GM18907 (cell line): Measurements from ENCODE around the gene FAM131B.
A peak's percentile ranks its signal among the peaks of the same experiment; 100 is the strongest.

Source experiments
- ATAC-seq: cut with Tn5 transposase; IDR thresholded peaks from one replicate; pipeline ENCODE4 v1.9.1; 2021; ENCODE audit warnings: mild to moderate bottlenecking, moderate library complexity; ENCODE audit not compliant: unreplicated experiment

Gene FAM131B

DNA sequence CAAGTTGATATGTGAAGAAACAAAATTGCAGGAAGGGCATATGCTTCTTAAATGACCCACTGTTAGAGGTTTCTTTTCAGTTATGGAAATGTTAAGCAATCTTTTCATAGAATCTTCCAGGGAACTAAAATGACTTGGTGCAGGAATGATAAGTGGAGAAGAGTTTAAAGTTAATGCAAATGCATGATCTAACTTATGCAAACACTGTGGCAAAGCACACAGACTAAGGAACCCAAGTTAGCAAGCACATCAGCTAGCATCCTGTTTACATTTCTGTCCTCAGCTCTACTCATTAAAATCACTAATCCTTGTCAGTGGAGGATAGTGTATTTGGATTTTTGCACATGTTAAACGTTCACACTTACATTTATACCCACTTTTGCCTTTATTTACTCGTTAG is 37.3 kb downstream of the FAM131B start:
- ATAC-seq = peak; percentile 68

DNA sequence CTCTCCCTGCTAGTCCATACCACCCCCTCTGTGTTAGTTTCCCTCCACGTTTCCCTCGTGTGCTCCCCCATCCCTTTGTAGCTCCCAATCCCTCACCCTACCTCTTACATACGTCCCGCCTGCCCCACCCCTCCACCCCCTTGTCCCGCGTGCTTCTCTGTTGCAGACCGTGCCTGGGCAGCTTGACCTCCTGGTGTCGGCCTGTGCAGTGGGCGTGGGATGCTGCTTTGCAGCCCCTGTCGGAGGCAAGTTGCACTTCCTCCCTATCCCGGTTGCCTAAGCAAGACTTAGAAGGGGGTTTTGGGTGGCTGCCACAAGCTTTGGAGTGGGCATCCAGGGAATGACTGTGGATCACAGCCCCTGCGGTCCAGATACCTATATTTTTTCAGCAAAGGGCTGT is 38.9 kb downstream of the FAM131B start:
- ATAC-seq = no peak

DNA sequence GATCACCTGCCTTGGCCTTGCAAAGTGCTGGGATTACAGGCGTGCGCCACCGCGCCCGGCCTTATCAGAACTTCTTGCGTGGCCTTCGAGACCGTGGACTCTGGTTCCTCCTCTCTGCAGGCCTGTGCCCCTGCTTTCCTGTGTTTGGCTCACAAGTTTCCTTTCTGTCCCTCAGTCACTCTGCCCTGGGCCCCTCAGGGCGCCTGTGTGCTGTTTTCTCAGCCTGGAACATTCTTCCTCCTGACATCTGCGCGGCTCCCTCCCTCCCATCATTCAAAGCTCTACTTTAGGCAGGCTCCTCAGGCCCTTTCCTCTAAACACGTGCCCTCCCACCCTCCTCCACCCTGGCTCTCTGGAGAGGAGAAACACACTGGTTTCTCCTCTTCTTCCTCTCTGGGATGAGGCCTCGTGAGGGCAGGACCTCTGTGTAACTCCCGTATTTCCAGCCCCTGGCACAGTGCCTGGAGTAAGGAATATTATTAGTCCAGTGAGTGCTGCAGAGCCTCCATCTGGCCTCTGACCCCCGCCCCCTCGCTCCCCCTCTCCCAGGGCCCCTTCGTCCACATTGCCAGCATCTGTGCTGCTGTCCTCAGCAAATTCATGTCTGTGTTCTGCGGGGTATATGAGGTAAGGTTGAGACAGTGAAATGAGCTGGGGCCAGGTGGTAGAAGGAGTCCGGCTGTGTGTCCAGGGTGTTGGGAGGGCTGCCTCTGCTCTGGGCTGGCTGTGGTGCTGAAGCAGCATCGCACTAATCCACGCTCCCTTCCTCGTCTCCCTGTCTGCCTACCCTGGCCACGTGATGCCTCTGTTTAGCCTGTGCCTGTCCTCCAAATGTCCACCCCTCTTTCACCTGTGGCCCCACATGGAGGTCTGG is 39.5 kb downstream of the FAM131B start:
- no peak for ATAC-seq

DNA sequence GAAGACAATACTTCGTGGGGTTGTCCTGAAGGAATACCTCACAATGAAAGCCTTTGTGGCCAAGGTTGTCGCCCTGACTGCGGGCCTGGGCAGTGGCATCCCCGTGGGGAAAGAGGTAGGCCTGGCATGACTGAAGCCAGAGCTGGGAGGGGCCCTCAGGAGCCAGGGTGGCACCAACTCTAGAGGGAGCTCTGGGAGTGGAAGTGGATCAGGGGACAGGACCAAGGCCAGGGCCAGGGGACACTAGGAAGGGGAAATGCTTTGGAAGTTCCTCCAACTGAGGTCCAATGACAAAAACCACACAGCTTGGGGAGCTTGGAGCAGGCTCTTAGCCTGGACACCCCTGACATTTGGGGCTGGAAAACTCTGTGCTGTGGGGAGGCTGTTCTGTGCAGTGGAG is 40.8 kb downstream of the FAM131B start:
- ATAC-seq = no peak

DNA sequence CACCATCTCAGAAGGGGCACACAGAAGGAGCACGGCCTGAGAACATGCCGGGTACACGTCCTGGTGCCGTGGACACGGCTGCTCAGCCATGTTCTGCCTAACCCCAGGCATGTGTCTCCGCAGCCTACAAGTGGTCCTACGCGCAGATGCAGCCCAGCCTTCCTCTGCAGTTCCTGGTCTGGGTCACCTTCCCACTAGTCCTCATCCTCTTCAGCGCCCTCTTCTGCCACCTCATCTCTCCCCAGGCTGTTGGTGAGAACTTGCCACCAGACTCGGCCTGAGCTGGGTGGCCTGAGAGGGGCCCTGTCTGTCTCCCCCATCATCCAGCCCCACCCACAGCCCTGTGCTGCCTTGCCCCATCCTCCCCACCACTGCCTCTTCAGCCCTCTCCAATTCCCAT is 41.3 kb downstream of the FAM131B start:
- no peak for ATAC-seq

DNA sequence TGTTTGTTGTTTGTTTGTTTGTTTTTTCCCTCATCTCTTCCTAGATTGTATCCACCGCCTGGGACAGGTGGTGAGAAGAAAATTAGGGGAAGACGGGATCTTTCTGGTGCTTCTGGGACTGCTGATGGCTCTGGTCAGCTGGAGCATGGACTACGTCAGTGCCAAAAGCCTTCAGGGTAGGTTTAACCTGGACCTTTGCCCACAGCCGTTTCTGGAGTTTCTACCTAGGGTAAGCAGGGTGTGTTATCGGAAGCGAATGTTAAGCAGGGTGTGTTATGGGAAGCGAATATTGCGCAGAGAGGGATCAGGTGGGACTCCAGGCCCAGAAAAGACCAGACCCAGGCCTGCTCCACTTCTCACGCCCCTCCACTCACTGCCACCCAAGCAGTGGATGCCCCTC is 41.9 kb downstream of the FAM131B start:
- ATAC-seq = no peak

DNA sequence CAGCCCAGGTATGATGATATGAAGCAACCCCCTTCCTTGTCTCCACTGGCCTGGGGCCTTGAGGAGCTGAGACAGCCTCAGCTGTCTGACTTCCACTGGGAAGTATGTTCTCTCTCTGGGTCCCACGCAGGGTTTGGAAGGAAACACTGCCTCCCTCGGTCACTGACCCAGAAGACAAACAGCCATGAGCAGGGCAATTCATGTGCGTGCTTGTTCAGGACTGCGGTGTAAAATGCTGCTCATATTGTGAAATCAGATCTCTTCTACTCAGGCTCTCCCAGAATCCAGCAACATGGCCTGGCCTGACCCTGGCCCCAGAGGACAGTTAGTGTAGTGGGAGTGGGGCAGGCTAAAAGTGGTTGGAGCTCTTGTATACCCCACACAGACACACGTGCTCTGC is 43.9 kb downstream of the FAM131B start:
- ATAC-seq = no peak

DNA sequence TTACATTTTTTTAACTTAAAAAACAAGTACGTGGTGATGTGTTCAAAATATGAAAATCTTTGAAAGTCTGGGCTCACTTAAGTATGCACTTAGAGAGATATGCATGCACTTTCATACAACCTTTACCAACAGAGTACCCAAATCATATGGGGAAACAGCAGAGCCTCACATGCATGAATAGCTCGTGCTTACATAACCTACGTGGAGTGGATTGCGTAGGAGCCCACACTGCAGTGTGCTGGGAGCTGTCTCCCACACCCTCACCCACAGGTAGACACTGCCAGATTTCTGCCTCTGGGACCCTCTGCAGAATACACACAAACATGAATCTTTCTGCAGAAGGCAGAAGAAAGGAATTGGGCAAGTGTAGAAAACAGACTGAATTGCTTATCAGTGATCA is 46.0 kb downstream of the FAM131B start:
- no peak for ATAC-seq

DNA sequence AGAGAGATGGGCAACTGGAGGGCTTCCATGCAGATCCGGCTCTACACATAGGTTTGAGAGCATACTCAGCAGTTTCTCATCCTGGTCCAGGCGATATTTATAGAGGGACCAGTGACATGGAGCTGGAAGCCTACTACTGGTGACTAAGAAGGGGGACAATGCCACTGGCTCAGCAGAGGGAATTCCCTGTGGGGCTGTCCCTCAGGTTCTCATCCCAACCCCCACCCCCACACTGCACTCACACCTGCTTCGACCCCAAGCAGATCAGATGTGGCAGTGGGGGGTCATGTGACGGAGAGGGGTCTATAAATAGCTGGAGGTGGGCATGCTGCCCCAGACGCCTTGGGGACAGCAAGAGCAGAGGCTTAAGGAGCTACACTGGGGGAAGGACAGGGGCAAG is 46.7 kb downstream of the FAM131B start, which contains the start of gene CLCN1:
CLCN1 (plus strand) TSS at position 336 of the 400 bp plus-strand sequence. CDS start 102 bp downstream, outside the sequence.
- no peak for ATAC-seq

DNA sequence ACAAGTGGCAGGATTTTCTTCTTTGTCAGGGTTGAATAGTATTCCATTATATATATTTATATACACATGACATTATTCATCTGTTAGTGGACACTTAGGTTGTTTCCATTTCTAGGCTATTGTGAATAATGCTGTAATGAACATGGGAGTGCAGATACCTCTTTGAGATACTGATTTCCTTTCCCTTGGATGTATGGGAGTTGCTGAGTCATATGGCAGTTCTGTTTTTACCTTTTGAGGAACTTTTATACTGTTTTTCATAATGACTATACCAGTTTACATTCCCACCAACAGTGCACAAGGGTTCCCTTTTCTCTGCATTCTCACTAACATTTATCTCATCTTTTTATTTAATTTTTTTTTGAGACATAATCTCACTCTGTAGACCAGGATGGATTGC is 48.4 kb downstream of the FAM131B start:
- no peak for ATAC-seq

DNA sequence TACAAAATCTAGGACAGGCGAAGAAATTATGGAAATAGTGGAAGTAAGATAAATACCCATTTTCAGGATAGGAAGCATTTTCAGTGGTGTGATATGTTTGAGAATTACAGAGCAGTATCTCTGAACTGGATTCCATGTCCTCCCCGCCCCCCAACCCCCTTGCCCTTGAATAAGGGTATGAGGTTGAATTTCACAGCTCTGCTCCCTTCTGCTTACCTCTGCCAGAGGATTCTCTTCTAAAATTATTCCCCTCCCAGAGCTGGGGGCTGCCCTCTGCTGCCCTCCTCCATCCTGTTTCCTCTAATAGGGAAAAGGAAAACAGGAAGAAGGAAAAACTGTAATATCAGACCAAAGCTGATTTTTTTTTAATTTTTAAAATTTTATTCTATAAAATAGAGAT is 53.9 kb downstream of the FAM131B start:
- no peak for ATAC-seq

DNA sequence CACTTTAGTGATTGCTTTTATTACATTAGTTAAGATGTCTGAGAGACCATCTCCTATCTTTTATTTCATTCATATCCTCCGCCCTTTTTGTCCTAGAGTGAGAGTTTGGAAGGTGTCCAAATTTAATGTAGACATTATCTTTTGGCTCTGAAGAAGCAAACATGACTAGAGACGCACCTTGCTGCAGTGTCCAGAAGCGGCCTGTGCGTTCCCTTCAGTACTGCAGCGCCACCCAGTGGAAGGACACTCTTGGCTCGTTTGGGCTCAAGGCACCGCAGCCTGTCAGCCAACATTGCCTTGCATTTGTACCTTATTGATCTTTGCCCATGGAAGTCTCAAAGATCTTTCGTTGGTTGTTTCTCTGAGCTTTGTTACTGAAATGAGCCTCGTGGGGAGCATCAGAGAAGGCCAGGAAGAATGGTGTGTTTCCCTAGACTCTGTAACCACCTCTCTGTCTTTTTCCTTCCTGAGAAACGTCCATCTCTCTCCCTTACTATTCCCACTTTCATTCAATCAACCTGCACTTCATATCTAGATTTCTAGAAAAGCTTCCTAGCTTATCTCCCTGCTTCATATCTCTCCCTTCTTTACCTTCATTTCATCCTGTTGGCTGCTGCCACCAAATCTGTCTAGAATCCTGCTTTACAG is 57.0 kb downstream of the FAM131B start:
- no peak for ATAC-seq

DNA sequence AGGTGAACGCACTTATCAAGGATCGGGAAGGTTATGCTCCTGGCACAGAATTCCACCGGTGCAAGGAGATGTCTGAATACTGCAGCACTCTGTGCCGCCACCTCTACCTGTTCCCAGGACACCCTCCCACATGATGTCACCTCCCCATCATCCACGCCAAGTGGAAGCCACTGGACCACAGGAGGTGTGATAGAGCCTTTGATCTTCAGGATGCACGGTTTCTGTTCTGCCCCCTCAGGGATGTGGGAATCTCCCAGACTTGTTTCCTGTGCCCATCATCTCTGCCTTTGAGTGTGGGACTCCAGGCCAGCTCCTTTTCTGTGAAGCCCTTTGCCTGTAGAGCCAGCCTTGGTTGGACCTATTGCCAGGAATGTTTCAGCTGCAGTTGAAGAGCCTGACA is 57.6 kb downstream of the FAM131B start:
- ATAC-seq = no peak

DNA sequence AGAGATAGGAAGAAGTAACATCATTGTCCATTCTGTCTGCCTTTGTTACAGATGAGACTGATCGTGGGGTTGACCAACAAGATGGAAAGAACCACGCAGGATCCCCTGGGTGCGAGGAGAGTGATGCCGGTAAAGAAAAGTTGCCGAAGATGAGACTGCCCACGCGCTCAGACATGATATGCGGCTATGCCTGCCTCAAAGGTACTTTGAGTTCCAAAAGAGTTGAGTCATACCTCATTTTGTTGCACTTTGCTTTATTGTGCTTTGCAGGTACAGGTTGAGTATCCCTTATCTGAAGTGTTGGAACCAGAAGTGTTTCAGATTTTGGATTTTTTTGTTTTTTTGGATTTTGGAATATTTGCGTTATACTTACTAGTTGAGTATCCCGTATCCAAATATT is 58.8 kb downstream of the FAM131B start:
- ATAC-seq = no peak
